GM20000 (cell line): Measurements from ENCODE around the gene SRRD.

ENCODE experiments used
- DNase-seq: peaks from one replicate; pipeline ENCODE4 v3.0.0; 2012; ENCODE audit warnings: low spot score
- TF ChIP-seq, protein P1 (sequence below): IDR thresholded peaks from 2 replicates; pipeline ENCODE4 v1.5.1; 2012; ENCODE audit warnings: mild to moderate bottlenecking, control low read depth; ENCODE audit errors: extremely low read depth, missing control alignments

SRRD gene

DNA sequence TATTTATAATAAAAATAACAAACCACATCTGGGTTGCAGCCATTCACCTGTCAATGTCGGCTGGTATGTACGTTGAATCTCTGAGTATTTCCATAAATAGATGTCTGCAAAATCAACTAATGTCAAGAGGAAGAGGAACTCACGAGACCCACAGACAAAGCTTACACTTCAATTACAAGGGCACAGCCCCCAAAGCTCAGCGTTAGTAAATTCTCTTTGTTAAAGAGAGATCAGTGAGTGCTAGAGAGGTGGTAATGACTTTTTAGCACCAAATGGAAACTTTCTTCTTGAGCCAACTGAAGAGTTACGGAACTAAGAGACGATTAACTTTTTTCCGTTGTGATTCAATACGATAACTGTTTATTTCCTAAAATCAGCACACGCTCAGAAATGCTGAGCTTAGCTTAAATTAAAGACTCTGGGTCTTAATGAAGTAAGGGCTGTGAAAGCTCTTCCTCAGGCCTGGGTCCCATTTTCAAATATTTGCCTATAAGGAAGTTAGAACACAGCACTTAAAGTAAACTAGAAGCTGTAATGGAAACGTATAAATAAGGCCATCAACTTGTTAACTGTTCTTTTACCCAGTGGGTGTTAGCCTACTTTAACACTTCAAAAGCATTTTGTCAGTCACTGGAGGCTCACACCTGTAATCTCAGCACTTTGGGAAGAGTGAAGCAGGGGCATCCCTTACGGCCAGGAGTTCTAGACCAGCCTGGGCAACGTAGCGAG lies 51.4 kb downstream of the SRRD start:
- TF ChIP-seq, protein P1, sequence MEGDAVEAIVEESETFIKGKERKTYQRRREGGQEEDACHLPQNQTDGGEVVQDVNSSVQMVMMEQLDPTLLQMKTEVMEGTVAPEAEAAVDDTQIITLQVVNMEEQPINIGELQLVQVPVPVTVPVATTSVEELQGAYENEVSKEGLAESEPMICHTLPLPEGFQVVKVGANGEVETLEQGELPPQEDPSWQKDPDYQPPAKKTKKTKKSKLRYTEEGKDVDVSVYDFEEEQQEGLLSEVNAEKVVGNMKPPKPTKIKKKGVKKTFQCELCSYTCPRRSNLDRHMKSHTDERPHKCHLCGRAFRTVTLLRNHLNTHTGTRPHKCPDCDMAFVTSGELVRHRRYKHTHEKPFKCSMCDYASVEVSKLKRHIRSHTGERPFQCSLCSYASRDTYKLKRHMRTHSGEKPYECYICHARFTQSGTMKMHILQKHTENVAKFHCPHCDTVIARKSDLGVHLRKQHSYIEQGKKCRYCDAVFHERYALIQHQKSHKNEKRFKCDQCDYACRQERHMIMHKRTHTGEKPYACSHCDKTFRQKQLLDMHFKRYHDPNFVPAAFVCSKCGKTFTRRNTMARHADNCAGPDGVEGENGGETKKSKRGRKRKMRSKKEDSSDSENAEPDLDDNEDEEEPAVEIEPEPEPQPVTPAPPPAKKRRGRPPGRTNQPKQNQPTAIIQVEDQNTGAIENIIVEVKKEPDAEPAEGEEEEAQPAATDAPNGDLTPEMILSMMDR = no peak
- peak; percentile 49 for DNase-seq

DNA sequence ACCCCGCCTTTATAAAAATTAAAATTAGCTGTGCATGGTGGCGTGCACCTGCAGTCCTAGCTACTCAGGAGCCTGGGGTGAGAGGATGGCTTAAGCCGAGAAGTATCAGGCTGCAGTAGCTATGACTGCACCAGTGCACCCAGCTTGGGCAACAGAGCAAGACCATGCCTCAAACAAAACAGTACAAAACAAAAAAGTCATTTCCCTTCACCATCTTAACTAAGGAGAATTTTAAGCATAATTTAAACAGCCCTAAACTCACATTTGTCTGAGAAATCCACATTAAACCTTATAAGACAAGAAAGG lies 51.9 kb downstream of the SRRD start:
- TF ChIP-seq, protein P1 = no peak
- no peak for DNase-seq

DNA sequence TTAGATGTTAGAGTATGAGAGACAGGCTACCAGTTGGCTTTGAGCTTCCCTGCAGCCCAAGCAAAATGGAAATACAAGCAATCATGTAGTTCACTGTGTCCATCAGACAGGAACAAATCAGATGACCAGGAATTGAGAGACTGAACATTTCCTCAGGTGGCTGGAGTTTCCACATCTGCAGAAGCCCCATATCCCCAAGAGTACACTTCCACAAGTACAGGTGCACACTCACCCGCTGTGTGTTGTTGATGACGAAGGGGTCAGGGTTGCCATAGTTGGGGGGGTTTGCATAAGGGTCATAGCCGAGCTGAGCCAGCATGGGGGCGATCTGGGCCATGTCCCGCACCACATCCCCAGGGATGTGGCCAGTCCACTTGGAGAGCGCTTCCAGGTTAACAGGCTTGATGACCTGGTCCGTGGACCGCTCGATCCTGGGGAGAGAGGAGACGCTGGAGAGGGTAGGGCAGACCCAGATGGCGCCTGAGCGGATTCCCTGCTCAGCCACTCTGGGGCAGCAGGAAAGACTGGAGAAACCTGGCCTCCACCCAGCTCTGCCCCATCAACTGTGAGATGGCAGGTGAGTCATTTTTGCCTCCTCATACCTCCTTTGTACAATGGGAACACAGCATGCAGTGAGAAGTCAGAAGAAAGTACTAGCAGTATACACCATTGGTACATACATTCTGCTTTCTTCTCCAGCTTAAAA lies 52.5 kb downstream of the SRRD start:
- TF ChIP-seq, protein P1 = no peak
- no peak for DNase-seq

DNA sequence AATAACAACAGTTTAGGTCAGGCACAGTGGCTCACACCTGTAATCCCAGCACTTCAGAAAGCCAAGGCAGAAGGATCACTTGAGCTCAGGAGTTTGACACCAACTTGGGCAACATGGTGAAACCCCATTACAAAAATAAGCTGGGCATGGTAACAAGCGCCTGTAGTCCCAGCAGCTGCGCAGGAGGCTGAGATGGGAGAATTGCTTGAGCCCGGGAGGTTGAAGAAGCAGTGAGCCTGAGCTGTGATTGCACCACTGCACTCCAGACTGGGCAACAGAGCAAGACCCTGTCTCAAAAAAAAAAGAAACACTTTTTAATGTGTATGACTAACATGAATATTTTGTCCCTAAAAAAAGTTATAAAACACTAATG lies 53.1 kb downstream of the SRRD start:
- TF ChIP-seq, protein P1 = no peak
- DNase-seq = no peak

DNA sequence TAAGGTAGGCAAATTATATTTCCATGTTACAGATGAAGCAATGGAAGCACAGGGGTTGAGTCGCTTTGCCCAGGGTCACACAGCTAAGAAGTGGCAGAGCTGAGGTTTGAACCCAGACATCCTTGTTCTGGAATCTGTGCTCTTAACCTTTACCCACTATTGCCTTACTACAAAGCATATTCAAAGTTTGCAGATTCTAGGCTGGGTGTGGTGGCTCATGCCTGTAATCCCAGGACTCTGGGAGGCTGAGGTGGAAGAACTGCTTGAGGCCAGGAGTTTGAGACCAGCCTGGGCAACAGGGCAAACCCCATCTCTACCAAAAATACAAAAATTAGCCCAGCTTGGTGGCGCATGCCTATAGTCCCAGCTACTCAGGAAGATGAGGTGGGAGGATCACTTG lies 56.4 kb downstream of the SRRD start:
- DNase-seq = no peak
- TF ChIP-seq, protein P1 = no peak

DNA sequence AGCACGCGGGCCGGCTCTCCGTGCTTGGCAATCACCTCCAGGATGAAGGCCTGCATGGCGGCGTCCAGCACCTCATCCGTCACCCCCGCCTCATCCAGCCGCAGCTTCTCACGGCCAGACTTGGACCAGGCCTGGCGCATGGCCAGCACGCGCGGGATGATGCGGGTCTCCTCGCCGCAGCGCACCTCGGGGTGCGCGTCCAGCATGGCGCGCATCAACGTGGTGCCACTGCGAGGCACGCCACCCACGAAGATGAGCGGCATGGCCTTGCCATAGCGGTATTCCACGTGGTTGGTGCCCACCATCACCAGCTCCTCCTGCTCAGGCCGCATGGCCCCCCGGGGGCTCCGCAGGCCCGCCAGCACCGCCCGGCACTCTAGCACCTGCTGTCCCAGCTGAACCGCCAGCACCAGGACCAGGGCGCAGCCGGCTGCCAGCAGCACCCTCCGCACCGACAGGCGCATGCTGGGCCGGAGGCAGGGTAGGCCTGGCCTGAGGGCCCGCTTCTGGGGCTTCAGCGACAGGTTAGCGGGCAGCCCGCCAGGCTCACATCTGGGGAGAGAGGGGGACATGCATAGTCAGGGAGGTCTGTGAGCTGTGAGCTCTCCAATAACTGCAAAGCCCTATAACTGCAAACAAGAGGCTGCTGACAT lies 57.6 kb downstream of the SRRD start:
- DNase-seq = no peak
- TF ChIP-seq, protein P1 = no peak

DNA sequence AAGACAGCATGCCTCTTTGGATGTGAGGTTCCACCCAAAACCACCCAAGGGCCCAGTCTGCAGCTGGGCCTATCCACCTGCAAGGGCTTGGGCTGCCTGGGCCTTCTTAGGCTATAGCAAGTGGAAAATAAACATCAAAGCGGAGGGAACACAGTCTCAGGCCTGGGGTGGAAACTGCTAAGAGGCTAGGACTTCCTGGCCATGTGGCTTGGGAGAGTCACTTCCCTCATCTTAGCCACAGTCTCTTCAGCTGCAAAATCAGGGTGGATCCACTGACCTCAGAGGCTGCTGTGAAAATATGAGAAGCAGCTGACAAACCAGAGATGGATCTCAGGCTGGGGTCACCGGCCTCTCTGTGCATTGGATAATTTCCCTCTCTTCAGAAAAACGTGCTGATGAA lies 59.2 kb downstream of the SRRD start:
- TF ChIP-seq, protein P1 = no peak
- no peak for DNase-seq
